Uterus (tissue), 4 donors: ENCODE data around the gene NT5DC3. TPM values are rescaled to one million over a fixed set of nuclear protein-coding genes. Genes with fewer than 3 reads are reported as not detected.

Experiments used
- DNase-seq, 2 donors: peaks; one replicate each; pipeline ENCODE4 v3.0.0-alpha.2; 2019 to 2020
- H3K27ac ChIP-seq, 2 donors: fragments of 200-600 bp; sonication (generic); 1 replicate in 1 of 2; 2 replicates in 1 of 2; pipeline ENCODE4 v1.5.1; 2016 to 2018
- H3K27me3 ChIP-seq, 2 donors: fragments of 200-600 bp; sonication (generic); one replicate each; pipeline ENCODE4 v1.5.1; 2018 to 2019; ENCODE audit warnings: control low read depth in 1 of 2
- H3K36me3 ChIP-seq, 2 donors: fragments of 200-600 bp; sonication (generic); one replicate each; pipeline ENCODE4 v1.5.1; 2019; ENCODE audit warnings: control low read depth in 1 of 2
- H3K4me1 ChIP-seq, 2 donors: fragments of 200-600 bp; sonication (generic); one replicate each; pipeline ENCODE4 v1.5.1; 2018 to 2019; ENCODE audit warnings: control low read depth in 1 of 2
- H3K4me3 ChIP-seq, 2 donors: fragments of 200-600 bp; sonication (generic); 1 replicate in 1 of 2; 2 replicates in 1 of 2; pipeline ENCODE4 v1.5.1; 2018 to 2019; ENCODE audit warnings: mild to moderate bottlenecking in 1 of 2
- H3K9me3 ChIP-seq, 2 donors: fragments of 200-600 bp; sonication (generic); one replicate each; pipeline ENCODE4 v1.5.1; 2019; ENCODE audit warnings: control low read depth in 1 of 2
- POLR2A ChIP-seq, 2 donors: fragments of 450-650 bp; IDR thresholded peaks; one replicate each; pipeline ENCODE4 v1.6.1; 2016; ENCODE audit warnings: antibody characterized with exemption in 2 of 2, mild to moderate bottlenecking in 1 of 2, moderate library complexity in 1 of 2
- intact Hi-C: fragments of 100-400 bp; cut with DNase I; formaldehyde crosslinking; loops from one replicate; pipeline ENCODE4 v1.15.1; 2023; ENCODE audit warnings: low total_unique reads
- total RNA-seq, 4 donors: library from RNA; depleted of rRNA in 3 of 4; stranded (reverse); fragments of >200 nt in 3 of 4; gene quantifications; one replicate each; pipeline versions ENCODE4 v1.1.0 to v1.2.4, GENCODE V29; 2014 to 2023
- TF ChIP-seq, protein P1 (sequence below), 4 experiments: fragments of 200-600 bp in 2 of 4; fragments of 450-650 bp in 2 of 4; sonication (generic) in 2 of 4; IDR thresholded peaks; one replicate each; pipeline ENCODE4 v1.5.1; 2016 to 2019; ENCODE audit warnings: antibody characterized with exemption in 4 of 4, mild to moderate bottlenecking in 2 of 4, moderate library complexity in 1 of 4
- donor health status: DM: yes; HTN: yes; CAD: no.

Gene NT5DC3
- total RNA-seq, 4 donors from 2014 or later: 5.6 to 60.9 (median 15.9) TPM

GRCh38 chr12:103766028-103766427 lies 75.0 kb downstream of the NT5DC3 start:
- H3K36me3 ChIP-seq: no peaks in the 10 kb centered on the region
- TF ChIP-seq, protein P1, sequence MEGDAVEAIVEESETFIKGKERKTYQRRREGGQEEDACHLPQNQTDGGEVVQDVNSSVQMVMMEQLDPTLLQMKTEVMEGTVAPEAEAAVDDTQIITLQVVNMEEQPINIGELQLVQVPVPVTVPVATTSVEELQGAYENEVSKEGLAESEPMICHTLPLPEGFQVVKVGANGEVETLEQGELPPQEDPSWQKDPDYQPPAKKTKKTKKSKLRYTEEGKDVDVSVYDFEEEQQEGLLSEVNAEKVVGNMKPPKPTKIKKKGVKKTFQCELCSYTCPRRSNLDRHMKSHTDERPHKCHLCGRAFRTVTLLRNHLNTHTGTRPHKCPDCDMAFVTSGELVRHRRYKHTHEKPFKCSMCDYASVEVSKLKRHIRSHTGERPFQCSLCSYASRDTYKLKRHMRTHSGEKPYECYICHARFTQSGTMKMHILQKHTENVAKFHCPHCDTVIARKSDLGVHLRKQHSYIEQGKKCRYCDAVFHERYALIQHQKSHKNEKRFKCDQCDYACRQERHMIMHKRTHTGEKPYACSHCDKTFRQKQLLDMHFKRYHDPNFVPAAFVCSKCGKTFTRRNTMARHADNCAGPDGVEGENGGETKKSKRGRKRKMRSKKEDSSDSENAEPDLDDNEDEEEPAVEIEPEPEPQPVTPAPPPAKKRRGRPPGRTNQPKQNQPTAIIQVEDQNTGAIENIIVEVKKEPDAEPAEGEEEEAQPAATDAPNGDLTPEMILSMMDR (IDR thresholded peaks at IDR 0.05): no peak
- TF ChIP-seq POLR2A (IDR thresholded peaks at IDR 0.05): no peak
- H3K4me1 ChIP-seq: no peaks in the 10 kb centered on the region
- intact Hi-C loops: no loop called here
- no peak overlapping the region for H3K27ac ChIP-seq
- no peaks in the 10 kb centered on the region for H3K27me3 ChIP-seq
- H3K9me3 ChIP-seq: no peaks in the 10 kb centered on the region
- no peak for DNase-seq
- no peak overlapping the region for H3K4me3 ChIP-seq

- Histone ChIP-seq H3K27me3 (no peaks in the 10 kb centered on the region), H3K27ac (no peak overlapping the region), H3K4me1 (no peaks in the 10 kb centered on the region), H3K9me3 (no peaks in the 10 kb centered on the region), H3K36me3 (no peaks in the 10 kb centered on the region), H3K4me3 (no peak overlapping the region)
- TF ChIP-seq, protein P1 (IDR thresholded peaks at IDR 0.05): no peak
- no peak for TF ChIP-seq POLR2A (IDR thresholded peaks at IDR 0.05)
- intact Hi-C loops: no loop called here
- DNase-seq: no peak
Observed at GRCh38 chr12:103765322-103765721, 75.7 kb downstream of the NT5DC3 start.

DNA sequence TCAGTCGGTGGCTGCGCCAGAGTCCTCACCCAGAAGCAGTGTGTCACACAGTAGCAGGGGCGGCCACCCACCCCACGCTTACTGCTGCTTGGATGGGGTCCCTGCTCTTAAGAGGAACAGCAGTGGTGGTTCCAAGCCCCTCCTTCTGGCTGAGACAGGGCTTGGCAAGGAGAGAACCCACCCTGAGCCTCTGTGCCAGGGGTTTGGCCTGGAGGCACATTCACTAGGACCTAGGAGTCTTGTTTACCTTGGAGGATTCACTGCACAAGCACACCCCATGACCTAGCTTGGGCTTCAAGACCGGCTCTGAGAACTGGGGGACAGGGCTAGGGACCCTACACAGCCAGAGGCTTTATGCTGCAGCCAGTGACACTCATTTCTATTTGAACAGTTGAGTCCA lies 78.6 kb downstream of the NT5DC3 start:
- H3K27ac ChIP-seq: no peak overlapping the region
- H3K36me3 ChIP-seq: no peaks in the 10 kb centered on the region
- no peak overlapping the region for H3K4me3 ChIP-seq
- no peak for DNase-seq
- no peaks in the 10 kb centered on the region for H3K27me3 ChIP-seq
- H3K9me3 ChIP-seq: no peaks in the 10 kb centered on the region
- TF ChIP-seq POLR2A (IDR thresholded peaks at IDR 0.05): no peak
- TF ChIP-seq, protein P1 (IDR thresholded peaks at IDR 0.05): no peak
- intact Hi-C loops: no loop called here
- no peaks in the 10 kb centered on the region for H3K4me1 ChIP-seq

DNA sequence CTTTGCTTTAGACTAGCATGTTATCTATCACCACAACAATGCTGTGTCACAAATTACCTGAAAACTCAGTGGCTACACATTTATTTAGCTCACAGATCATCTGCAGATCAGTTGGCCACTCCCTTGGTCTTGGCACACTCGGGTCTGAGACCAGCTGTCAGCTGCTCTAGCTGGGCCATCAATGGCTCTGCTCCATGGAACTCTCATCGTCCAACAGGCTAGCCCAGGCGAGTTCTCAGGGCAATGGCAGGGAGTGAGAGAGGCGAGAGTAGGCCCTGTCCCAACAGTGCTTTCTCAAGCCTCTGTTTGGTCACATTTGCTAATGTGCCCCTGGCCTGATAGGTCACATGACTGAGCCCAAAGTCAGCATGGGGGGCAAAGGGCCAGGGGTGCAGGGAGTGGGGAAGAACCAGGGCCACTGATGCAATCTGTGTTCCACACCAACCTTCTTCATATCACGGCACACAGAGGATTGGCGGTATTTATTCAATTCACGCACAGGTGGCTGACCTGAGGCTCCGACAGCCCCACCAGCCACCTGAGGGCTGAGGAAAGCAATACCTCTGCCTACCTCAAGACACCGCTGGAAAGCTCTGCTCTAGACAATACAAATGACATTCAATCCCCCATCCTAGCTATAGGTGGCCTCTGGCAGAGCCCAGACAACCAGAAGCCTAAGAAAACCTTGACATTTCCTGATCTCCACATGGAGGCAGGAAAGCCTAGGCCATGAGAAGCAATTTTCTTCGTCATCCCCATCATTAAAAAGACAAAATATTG lies 82.5 kb downstream of the NT5DC3 start:
- Histone ChIP-seq H3K4me1 (no peaks in the 10 kb centered on the region), H3K9me3 (no peaks in the 10 kb centered on the region), H3K27ac (no peak overlapping the region), H3K36me3 (no peaks in the 10 kb centered on the region), H3K4me3 (no peak overlapping the region), H3K27me3 (no peaks in the 10 kb centered on the region)
- no peak for DNase-seq
- intact Hi-C loops: no loop called here
- TF ChIP-seq POLR2A (IDR thresholded peaks at IDR 0.05): no peak
- TF ChIP-seq, protein P1 (IDR thresholded peaks at IDR 0.05): no peak

- TF ChIP-seq POLR2A (IDR thresholded peaks at IDR 0.05): no peak
- TF ChIP-seq, protein P1 (IDR thresholded peaks at IDR 0.05): no peak
- Histone ChIP-seq H3K27ac (no peak overlapping the region), H3K9me3 (no peaks in the 10 kb centered on the region), H3K36me3 (no peaks in the 10 kb centered on the region), H3K4me3 (no peak overlapping the region), H3K4me1 (no peaks in the 10 kb centered on the region), H3K27me3 (no peaks in the 10 kb centered on the region)
- no peak for DNase-seq
- intact Hi-C loops: no loop called here
Observed at GRCh38 chr12:103757248-103757647, 83.8 kb downstream of the NT5DC3 start.
